ENCODE measurements around the gene PIP5K1B. TPM values are rescaled to one million over a fixed set of nuclear protein-coding genes. Genes with fewer than 3 reads are reported as not detected.

PIP5K1B gene
- total and polyA plus RNA-seq, 10 of the 15 experiments (the other 5 are each of a cell fraction or from before 2014, with no cell fraction given), result 6.8 to 16.3 (median 10.6) TPM

- no peaks in the 10 kb centered on the region for H4K20me1 ChIP-seq (ENCODE audit: control insufficient read depth, insufficient read depth)
- CTCF ChIA-PET, result interaction anchor here (1.1 to 1.6 kb wide), 2 partner anchors 11 to 15 kb away, joined by 3 to 4 read pairs; no protein-coding TSS in a partner anchor
- peaks cover 8% of the 10 kb centered on the region for H3K4me1 ChIP-seq (ENCODE audit: control insufficient read depth, insufficient read depth, low read length)
- peaks cover 16% of the 10 kb centered on the region for H3K79me2 ChIP-seq (ENCODE audit: control insufficient read depth, insufficient read depth, low read length)
- H3K36me3 ChIP-seq (ENCODE audit: control insufficient read depth in 2 of 2, insufficient read depth in 2 of 2, low read length in 1 of 2), result no peaks in the 10 kb centered on the region
- H3K27ac ChIP-seq (ENCODE audit: control insufficient read depth, insufficient read depth), result no peak overlapping the region
- no peak for ATAC-seq
- peaks cover 3 to 5% of the 10 kb centered on the region in 2 experiments for H3K27me3 ChIP-seq (replicated peaks in 1 of 2; ENCODE audit: control insufficient read depth in 2 of 2, insufficient read depth in 2 of 2, low read length in 1 of 2)
- no peak for DNase-seq (ENCODE audit: low read depth, low spot score)
- FAIRE-seq, result no peak
- BruUV-seq (replicated peaks), result no TSS peak
- H3K4me2 ChIP-seq (ENCODE audit: control insufficient read depth, insufficient read depth), result no peak overlapping the region
- no peak overlapping the region for H2AFZ ChIP-seq (ENCODE audit: control insufficient read depth, low read depth, low read length)
- H3K9ac ChIP-seq (ENCODE audit: control insufficient read depth, insufficient read depth, low read length), result no peak overlapping the region
- SMC1A ChIA-PET (ENCODE audit: uncharacterized antibody, unreplicated experiment), result interaction anchor here (1.8 kb wide), 1 partner anchor 24 kb away, joined by 3 read pairs; no protein-coding TSS in a partner anchor
- in situ Hi-C loops (cut with MboI), result loop anchor here (10.0 kb wide), 1 partner anchor 292 kb away; no protein-coding TSS in a partner anchor
- intact Hi-C loops (cut with micrococcal nuclease; ENCODE audit: unreplicated experiment), result no loop called here
- POLR2A ChIA-PET, result no interaction called here
- 100% methylated on average over 3 of the region's 3 CpGs for WGBS (ENCODE audit: insufficient coverage, insufficient replicate concordance, low lambda C conversion rate, missing lambda C conversion rate)
- RAD21 ChIA-PET (ENCODE audit: unreplicated experiment), result no interaction called here
- no peaks in the 10 kb centered on the region for H3K9me3 ChIP-seq (replicated peaks; ENCODE audit: control insufficient read depth, insufficient read depth, low read length)
- H3K4me3 ChIP-seq, result no peak overlapping the region
- TF ChIP-seq ZNF592 (IDR thresholded peaks at IDR 0.05) (no peak), CBX3 (IDR thresholded peaks at IDR 0.05; ENCODE audit: borderline replicate concordance, low read depth) (no peak), E4F1 (IDR thresholded peaks at IDR 0.05; ENCODE audit: borderline replicate concordance, partially characterized antibody) (no peak), IRF5 (IDR thresholded peaks at IDR 0.05; ENCODE audit: borderline replicate concordance) (no peak), ZBTB40 (IDR thresholded peaks at IDR 0.05; ENCODE audit: borderline replicate concordance) (no peak), DPF2 (IDR thresholded peaks at IDR 0.05) (no peak), SREBF2 (IDR thresholded peaks at IDR 0.05; ENCODE audit: low read length) (no peak), YY1 (IDR thresholded peaks at IDR 0.05; ENCODE audit: low read depth, low read length) (no peak), BACH1 (IDR thresholded peaks at IDR 0.05; ENCODE audit: borderline replicate concordance) (no peak), MTA3 (IDR thresholded peaks at IDR 0.05; ENCODE audit: borderline replicate concordance, low read length) (no peak), HCFC1 (IDR thresholded peaks at IDR 0.05; ENCODE audit: low read length) (no peak), MXI1 (IDR thresholded peaks at IDR 0.05; ENCODE audit: low read depth, low read length) (no peak)
Measured at GRCh38 chr9:68702493-68702892, 2.5 kb upstream of the PIP5K1B start.
